ENCODE data around the gene SLC16A11.

GRCh38 chr17:6996256-6997011, 47.5 kb downstream of the SLC16A11 start:
- TF ChIP-seq POLR2A (IDR thresholded peaks at IDR 0.05; ENCODE audit: low read depth, low read length) = no peak
- no peak for TF ChIP-seq TAF1 (IDR thresholded peaks at IDR 0.05; ENCODE audit: borderline replicate concordance, low read depth, low read length)
- no peak for TF ChIP-seq POLR2AphosphoS5 (IDR thresholded peaks at IDR 0.05; ENCODE audit: low read depth, low read length)
